Activated CD4-positive, CD25-positive, alpha-beta regulatory T cell treated with anti-CD3 and anti-CD28 coated beads, Interleukin-2, amount 50 U/mL, for 24 hours (primary cell): ENCODE measurements around the gene REXO5.
"Not testable (repeated sequence)": the region's sequence is repeated elsewhere in the genome, so short reads cannot be mapped to it uniquely, and the experiment has no call there.

ENCODE experiments used
- ATAC-seq, 2 donors: fragments of 150-1000 bp; cut with Tn5 transposase; one replicate each; pipeline ENCODE4 v1.10.0; 2021; ENCODE audit warnings: mild to moderate bottlenecking in 1 of 2, moderate library complexity in 1 of 2

REXO5 gene

DNA sequence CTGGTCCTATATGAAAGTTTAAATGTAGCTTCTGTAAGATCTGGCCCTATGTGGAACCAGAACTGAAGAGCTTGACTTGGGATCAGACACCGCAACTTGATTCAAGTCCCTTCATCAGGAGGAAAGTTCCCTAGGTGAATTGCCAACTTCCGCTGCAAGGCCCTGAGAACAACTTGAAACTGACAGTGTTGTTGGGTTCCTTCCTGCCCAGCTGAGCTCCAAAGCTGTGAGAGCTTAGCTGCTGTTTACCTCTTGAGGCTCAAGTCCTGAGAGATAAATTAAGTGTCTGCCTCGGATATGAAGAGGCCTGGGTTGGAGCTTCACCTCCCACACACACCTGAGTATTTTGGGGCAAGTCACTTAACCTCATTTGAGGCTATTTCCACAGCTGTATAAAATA, 44.7 kb downstream of the REXO5 start:
- ATAC-seq = no peak

DNA sequence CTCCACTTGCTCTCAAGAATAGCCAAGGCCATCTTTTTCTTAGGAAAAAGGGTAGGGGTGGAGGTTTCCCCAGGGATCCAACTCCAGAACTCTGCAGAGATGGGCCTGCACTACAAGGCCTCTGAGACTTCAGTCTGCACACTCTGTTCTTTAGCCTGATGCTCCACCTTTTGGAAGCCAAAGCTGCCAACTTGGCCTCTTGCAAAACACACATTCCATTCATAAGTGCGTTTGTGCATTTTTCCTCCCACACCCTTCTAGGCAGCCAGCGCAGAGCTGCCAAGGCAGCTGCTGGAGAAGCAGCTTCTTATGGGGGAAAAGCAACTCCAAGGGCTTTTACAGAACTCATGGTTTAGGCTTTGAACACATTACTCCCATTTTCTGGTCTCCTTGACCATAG, 45.3 kb downstream of the REXO5 start:
- no peak for ATAC-seq

DNA sequence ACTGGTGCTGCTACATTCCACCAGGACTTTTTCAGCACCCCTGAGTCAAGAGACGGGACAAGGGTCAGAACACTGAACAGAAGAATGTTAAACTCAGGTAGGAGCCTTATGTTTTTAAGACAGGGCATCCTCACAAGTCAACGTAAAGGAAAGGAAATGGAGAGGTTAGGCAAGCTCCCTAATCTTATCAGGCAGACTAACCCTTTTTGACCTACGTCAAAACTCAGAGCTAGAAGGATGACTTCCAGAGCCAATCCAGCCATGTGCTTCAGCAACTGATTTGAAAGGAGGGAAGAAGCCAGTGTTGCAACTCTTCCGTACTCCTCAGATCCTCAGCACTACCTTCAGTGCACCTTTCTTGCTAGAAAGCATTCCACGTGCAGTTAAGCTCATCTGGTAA, 46.8 kb downstream of the REXO5 start:
- no peak for ATAC-seq

DNA sequence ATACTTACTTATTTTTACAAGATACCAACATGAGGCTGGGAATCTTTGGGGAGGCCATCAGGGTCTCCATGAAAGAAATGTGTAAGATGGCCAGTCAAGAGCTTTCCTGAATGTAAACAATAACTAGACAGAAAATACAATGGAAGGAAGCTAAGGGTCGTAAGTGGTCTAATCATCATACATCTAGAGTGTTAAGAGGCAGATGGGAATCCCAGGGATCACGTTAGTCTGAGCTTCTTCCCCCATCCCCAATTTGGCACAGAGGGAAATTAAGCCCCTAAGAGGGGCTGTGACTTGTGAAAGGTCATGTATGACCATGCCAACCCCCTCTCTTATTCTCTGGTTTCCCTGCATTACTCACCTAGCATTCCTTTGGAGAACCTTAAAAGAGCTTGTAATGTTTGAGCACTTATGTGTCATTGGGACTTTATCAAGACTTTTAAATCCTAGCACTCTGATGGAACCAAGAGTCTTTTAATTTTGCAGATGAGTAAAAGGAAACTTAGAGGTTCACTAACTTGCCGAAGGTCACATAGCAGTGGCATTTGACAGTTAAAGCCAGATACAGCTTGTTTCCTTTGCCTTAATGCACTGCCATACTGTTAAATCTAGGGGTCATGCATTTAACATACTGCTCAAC, 47.8 kb downstream of the REXO5 start:
- ATAC-seq = no peak

DNA sequence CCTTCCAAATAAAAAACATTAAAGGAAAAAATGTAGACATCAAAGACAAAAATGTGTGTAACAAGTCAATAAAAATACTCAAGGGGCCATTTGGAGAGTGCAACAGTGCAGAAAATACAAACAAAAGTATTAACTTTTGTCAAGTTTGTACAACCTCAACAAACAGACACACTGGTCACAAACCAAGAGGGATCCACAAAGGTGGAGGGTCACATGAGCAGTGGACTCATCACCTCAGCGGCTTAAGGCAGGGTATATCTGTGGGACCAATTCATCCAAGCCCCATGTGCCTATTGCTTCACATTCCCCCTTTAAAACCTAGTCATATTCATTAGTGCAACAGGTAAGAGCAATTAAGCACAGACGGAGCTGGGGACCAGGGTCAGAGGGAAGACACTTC, 48.6 kb downstream of the REXO5 start:
- ATAC-seq = no peak

DNA sequence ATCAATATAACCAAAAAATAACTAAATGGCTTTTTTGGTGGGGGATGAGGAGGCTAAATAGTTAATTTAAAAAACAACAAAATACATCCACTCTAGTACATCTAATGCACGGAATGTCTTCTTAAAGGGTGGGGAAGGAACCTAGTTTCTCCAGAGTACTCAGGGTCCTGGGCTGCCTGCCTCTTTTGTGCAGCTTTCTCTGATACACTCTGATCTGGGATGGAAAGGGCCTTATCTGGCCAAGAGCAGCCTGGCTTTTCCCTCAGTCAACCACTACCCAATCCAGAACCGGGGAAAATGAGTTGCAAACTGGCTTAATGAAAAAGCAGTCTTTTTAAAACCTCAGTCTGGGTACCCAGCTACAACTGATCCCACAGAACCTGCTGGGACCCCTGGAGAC, 51.0 kb downstream of the REXO5 start:
- ATAC-seq = no peak

DNA sequence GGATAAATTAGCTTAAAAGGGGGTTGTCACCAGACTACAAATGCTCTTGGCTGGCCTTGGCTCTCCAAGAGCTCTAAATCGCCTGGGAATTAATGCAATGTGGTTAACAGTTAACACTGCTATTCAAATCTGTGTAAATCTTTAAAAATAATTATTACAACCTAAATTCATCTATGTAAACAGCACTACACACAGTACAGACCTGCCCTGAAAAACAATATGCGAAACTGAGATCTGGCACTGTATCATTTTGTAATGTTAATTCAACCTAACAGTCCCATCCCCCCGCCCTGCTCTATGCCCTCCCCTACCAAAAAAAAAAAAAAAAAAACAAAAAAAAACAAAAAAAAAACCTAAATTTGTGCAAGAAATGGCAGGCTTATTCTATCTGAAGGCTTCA, 52.9 kb downstream of the REXO5 start:
- ATAC-seq = no peak

DNA sequence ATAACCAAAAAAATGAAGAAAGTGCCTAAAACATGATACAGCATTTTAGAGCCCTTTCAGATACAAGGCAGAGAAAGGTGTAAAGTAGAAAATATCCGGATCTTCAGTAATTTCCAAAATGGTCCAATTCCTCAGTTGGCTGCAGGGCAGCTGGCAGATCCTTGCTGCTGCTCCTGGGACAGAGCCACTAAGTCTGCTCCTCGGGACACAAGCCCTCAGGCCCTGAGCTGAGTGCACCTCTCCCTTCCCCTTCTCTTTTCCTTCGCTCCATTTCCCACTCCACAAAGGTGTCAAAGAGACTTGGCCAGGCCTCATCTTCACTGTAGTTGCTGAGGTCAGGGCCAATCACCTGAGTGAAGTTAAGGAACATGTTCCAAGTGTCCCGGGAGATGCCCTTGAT, 53.4 kb downstream of the REXO5 start:
- ATAC-seq = no peak

DNA sequence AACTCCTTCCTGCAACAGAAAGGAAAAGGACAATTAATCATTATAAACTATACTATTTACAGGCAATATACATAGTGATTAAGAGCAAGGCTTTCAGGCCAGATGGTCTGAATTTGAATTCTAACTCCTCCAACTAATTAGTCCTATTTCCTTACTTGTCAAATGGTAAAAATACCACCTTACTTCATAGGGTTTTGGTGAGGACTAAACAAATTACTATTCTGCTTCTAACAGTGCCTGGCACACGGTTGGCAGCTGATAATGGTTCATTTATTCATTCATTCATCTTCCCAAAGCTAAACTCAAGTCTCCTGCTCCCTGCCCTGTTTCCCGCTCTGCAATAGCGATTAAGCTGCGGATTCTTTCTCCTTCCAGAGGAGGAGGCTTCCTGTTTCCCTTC, 54.0 kb downstream of the REXO5 start:
- no peak for ATAC-seq

DNA sequence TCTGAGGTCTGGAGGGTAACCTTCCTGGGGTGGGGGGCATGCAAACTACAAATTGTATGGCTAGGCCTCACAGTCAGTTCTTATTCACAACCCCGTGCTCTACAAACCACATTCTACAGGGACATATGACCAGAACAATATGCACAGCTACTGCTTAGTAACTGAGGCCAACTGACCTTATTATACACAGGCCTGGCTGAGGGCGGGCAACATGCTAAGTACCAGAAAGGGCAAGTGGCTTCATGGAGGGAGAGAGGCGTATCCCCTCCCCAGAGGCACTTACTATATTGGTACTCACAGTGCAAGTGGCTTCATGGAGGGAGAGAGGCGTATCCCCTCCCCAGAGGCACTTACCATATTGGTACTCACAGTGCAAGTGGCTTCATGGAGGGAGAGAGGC, 54.7 kb downstream of the REXO5 start:
- not testable (repeated sequence) for ATAC-seq

DNA sequence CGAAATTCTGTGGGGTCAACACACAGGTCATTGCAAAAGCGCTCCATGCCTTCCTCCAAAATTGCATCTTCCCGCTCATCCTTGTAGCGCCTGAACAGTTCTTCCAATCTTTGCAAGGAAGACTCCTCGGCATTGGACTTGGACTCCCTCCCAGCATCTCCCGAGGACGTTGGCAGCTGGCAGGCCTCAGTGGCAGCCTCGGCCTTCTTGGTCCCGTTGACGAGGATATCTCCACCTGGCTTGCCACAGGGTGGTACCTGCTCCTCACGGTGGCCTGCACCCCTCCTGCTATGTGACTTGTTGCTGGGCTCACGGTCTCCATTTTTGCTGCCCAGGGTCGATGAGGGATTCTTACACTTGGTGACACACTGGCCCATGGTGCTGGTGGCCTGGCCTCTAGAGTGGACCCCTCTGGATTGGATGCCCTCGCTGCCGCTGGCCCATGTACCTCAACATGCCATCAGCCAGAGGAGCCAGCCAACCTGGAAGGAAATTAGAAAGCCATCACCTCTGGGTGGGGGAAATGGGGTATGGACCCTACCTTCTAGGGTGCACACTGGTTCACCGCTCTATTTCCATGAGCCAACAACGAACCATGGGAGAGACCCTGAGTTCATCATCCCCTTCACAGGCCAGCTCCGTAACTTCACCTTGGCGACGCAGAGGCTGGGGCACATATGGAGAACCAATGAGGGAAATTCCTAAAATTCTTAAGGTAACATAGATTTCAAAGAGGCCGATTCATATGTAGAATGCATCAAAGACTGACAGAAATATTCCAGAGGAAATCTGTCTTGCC, 56.0 kb downstream of the REXO5 start:
- ATAC-seq = no peak

DNA sequence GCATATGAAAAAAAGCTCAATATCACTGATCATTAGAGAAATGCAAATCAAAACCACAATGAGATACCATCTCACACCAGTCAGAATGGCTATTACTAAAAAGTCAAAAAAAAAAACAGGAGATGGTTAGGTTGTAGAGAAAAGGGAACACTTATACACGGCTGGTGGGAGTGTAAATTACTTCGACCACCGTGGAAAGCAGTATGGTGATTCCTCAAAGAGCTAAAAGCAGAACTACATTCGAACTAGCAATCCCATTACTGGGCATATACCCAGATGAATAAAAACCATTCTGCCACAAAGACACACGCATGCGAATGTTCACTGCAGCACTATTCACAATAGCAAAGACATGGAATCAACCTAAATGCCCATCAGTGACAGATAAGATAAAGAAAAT, 58.0 kb downstream of the REXO5 start:
- ATAC-seq = not testable (repeated sequence)

DNA sequence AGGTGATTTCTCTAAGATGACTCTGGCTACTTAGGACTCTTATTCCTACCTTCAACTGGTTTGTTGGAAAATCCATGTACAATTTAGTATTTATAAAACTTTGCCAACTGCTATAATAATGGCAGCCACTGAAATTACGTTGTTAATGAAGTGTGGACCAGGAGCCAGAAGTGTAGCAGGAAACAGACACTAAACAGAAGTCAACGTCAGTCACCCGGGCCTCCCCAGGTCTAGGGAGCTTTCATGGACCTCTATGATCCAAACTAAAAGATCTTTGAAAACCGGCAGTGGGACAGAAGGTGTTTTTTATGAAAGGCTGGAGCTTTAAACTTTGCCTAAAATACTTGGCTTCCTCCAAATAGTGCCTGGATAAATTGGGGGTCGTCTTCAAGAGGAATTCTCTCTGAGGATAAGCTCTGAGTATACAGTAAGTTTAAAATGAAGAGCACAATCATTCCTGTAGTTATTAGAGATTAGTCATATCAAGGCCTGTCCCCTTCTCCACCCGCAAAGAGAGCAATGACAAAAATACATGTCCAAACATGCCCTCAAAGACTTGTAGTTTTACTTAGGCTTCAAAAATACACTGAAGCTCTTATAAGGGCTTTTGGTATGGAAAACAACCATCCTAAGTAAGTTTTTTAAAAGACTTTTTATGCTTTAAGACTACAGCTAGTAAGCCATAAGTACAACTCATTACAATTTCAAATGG, 59.2 kb downstream of the REXO5 start:
- peak; percentile 72 to 81 for ATAC-seq

DNA sequence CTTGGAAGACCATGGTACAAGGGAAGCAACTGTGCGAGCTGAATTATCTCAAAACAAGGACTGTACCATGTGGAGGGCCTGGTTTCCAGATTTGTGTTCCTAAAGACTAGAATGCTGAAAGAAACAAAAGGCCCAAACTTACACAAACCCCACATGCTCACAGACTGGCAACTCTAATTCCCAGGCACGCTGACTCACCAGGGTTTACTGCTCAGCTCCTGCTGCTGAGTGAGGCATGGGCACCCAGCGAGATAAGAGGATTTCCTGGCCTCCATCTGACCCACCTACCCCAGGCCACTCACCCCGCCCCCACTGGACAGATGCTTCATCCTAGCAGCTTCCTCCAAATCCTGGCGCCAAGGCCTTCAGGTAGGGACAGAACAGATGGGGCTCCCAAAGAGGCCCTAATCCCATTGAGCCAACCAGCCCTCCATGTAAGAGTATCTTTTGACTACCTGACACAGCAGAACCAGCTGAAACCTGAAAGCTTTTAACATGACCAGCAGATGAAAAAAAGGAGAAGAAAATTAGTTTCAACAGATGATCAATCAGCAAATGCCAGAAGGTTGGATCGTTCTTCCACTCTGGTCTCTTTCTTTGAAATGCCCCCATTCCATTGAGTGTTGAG, 59.9 kb downstream of the REXO5 start:
- ATAC-seq = peak in 1 of 2 donors; percentile 44

DNA sequence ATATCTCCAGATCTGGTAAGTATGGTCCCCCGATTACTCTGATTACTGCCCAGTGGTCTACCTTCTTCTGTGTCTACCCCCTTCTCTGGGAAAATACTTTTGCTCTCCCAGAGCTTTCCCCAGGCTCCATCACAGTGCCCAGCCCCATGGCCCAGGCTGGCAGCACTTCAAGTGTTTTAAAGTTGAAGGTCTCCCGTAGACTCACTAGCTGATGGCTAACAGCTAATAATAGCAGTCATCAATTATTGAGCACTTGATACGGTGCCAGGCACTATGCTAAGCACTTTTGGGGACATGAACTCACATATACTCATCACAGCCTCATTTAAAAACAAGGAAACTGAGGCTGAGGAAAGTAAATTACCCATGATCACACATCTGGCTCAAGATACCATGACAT, 60.5 kb downstream of the REXO5 start:
- ATAC-seq = no peak

DNA sequence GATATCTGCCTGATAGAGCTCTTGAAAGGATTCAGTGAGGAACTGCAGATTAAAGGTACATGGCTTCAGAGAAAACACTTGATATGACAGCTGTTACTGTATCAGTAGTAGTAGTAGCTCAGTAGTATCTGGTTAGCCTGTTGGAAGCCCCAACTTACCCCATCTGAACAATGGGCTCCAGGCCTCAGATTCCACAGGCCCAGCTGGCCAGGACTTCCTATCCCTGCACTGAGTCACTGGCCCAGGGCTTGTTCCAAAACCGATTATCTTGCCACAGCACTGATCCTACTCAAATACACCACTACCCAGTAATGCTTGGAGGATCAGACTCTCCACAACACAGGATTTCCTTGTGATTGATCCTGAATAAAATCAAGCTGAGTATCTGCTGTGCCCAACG, 61.3 kb downstream of the REXO5 start:
- ATAC-seq = no peak

DNA sequence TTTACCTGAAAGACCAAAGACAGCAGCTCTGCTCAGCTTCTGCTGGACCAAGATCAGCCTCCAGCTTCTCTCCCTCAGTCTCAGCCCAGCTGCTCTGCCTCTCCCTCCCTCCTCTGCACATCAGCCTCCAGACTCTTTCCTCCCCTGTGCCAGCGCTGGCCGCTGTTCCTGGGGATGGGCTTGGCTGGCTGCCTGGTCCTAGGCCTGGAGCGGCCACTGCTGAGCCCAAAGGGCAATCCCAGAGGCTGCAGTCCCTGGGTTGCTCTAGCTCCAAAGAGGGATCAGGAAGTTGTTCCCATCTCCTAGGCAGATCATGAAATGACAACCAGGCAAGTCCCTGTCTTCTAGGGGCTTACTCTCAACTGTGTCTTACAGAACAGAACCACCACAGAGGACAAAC, 62.6 kb downstream of the REXO5 start:
- ATAC-seq = no peak

DNA sequence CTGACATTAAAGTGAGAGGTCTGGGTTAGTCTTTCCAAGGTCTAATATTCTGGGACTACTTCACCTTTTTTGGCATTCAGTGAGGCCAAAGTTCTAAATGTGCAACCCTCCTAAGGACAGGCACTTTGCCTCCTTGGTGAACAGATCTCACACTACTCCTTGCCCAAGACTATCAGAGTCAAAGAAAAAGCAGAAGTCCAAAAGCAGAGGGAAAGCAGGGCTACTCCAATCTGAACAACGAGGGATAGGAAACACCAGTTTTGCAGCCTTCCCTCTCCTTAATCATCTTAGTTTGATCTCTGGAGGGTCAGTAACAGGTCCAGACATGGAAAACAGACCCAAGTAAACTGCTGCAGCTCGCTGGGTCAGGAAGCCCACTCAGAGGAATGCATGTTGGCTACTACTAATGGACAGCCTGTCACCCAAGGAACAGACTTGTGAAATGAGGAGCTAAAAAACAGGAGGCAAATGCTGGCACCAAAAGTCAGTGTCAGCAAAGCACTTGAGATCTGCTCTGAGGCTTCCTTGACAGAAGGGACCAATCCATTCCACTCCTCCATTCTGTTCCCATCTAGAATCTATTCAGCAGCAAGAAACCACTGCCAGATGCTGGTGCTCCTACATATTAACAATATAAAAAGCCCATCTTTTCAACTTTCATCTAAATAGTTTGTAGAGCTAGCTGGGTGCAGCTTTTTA, 63.9 kb downstream of the REXO5 start:
- ATAC-seq = no peak

DNA sequence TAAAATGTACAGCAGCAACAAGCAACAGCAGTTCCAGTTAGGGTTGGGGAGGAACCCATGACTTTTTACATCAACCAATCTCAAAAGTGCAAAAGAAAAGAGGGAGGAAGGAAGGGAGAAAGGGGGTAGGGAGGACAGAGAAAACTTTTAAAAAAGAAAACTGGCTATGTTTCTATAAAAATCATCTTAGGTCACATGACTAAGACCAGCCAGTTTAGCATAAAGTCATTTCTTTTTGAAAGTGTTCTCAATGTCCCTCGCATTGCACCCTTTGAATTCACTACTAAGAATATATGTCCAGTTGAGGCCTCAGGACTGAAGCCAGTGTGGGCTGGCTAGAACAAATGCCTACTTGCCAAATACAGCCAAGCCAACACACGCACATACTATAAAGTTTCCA, 64.9 kb downstream of the REXO5 start:
- no peak for ATAC-seq

DNA sequence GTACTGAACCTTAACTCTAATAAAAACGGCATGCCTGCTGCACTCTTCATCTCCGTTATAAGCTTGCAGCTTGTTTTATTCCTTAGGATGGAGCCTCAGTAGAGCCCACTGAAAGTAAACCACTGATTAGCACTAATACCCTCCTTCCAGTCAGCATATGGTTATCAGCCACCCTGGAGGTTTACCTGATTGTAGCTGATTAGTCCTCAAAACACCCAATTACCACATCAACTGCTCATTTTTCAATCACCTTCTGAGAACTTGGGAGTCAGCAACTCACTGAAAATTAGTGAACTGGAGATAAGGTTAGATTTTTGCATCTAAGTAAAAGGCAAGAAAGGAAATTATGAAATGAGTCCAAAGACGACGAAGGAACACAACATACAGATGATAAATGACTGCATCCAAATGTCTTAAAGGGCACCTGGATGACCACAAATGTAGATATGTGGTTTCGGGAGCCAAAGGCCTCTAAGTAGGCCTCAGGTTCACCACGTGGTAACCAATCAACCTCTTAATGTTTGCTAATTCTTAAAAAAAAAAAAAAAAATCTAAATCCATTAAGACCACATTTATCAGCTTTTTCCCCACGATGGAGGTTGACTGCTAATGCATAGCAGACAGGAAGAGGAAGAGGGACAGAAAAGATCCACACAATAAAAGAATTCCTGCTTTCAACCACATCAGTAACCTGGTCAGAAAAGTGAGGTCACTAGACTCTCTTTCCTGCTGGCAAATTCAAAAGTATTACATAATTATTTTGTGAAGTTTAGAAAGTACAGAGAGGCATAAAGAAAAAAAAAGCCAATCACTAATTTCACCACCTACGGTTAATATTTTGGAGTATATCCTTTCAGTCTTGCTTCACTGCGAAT, 65.9 kb downstream of the REXO5 start:
- no peak for ATAC-seq

DNA sequence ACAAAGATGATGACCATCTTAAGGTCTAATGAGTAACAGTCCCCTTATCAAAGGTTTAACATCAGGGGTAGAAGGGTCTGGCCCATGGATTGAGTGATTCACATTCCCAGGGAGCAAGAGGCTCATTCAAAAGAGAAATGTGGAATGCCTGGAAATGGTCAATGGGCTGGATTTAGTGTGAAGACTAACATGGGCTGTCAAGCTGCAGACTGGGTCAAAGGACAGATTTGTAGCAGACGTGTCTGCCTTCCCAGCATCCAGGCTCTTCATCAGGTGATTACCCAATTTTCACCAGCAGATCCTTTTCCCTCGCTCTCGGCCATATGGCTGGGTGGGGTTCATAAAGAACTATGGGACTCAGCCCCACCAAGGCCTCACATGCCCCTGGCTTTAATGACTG, 67.0 kb downstream of the REXO5 start:
- no peak for ATAC-seq

DNA sequence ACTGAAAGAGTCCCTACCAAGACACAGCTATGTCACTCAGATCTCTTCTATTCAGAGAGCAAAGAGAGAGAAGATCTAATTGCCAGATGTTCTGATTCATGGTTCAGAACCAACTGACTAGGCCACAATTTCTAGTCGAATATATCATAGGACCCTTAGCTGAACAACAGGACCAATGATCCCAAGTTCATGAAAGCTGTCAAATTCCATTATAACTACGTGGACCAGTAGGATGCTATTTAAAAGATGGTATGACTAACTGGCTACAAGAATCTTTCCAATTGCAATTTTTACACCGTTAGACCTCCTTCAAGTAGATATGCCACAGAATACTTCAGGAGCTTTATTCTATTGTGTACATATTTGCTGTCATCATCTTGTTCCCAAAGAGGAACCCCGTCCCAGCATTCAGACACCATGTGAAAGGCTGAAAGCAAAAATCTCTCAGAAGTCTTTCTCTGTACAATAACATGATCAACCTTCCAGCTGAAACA, 67.8 kb downstream of the REXO5 start:
- peak; percentile 25 to 36 for ATAC-seq
